Parietal lobe (tissue), 2 donors: Measurements from ENCODE around the gene GCM1. TPM values are rescaled to one million over a fixed set of nuclear protein-coding genes. Genes with fewer than 3 reads are reported as not detected.

ENCODE experiments used
- small RNA-seq: library from RNA; depleted of rRNA; stranded (forward); fragments of <200 nt; gene quantifications from one replicate; pipeline ENCODE3, GENCODE V24; 2014; ENCODE audit warnings: low replicate concordance
- total RNA-seq: library from RNA; depleted of rRNA; stranded (reverse); fragments of >200 nt; gene quantifications from one replicate; pipeline ENCODE4 v1.2.3, GENCODE V29; 2014

The GCM1 gene, protein sequence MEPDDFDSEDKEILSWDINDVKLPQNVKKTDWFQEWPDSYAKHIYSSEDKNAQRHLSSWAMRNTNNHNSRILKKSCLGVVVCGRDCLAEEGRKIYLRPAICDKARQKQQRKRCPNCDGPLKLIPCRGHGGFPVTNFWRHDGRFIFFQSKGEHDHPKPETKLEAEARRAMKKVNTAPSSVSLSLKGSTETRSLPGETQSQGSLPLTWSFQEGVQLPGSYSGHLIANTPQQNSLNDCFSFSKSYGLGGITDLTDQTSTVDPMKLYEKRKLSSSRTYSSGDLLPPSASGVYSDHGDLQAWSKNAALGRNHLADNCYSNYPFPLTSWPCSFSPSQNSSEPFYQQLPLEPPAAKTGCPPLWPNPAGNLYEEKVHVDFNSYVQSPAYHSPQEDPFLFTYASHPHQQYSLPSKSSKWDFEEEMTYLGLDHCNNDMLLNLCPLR
- not detected for total RNA-seq

GRCh38 chr6:53148684-53149083 lies at the start of gene GCM1:
TSS of gene GCM1 (minus strand) at chr6:53148841. CDS start at chr6:53145632, 3,209 bp downstream.

Small RNA genes lying within 50 kb of the gene (small RNA-seq; reads per million reads assigned to genes)
- not detected for gene RN7SL244P
- gene RNU6-464P, result not detected

Other genes with a start within 250 kb of the GCM1 start
- gene GSTA3, start 239.1 kb downstream of the GCM1 start, total RNA-seq, result not detected
- gene GSTA4, start 153.6 kb downstream of the GCM1 start, total RNA-seq, result 133 TPM
- gene CILK1, start 87.0 kb downstream of the GCM1 start, total RNA-seq, result 39.4 TPM
- gene FBXO9, start 83.4 kb downstream of the GCM1 start, total RNA-seq, result 51.0 TPM
- 51.6 TPM for gene ELOVL5, start 200.1 kb upstream of the GCM1 start, total RNA-seq